Fibroblast of mammary gland (primary cell): ENCODE measurements around the gene ICE1.

Experiments used
- DNase-seq: peaks from one replicate; pipeline ENCODE4 v3.0.0-alpha.2; 2010; ENCODE audit warnings: low read depth
- H3K4me3 ChIP-seq: 2 replicates; pipeline ENCODE4 v1.5.1; 2011; ENCODE audit warnings: low read depth, mild to moderate bottlenecking, low read length, moderate library complexity; ENCODE audit not compliant: control insufficient read depth
- TF ChIP-seq, protein P1 (sequence below): conservative IDR thresholded peaks from 2 replicates; pipeline ENCODE4 v1.5.1; 2011; ENCODE audit warnings: low read depth, low read length, inconsistent platforms; ENCODE audit not compliant: control insufficient read depth, insufficient read depth

ICE1 gene

DNA sequence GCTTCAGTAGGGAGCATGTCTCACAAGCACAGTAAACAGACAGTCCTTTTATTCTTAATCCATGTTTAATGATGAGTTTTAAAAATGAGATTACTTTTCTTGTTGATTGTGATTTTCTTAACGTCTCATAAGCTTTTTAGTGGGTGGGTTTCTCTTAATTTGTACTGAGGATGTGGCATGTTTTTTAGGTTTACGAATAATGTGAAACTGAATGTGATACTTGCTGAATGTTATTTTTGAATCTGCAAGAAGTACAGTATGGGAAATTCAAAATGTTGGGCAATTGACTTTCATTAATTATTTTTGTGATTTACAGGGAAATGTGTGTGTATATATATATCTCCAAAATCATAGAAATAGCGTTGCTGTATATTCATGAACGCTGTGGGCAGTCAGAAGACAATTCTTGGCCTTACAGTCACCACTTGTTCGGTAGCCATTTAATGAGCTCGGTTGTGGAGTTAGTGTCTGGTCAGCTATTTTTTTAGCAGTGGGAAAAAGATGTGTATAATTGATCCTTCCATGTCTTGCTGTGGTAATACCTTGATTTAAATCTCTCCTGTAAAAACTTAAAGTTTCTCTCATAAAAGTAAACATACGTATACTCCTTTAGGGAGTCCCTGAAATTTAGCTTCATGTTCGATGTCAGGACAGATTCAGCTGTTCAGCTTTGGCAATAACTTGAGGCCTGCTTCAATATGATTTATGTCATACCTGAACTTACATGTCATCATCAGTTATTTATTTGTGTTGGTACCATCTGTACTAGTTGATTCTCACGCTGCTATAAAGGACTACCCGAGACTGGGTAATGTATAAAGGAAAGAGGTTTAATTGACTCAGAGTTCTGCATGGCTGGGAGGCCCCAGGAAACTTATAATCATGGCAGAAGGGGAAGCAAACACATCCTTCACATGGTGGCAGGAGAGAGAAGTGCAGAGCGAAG, 15.0 kb downstream of the ICE1 start:
- TF ChIP-seq, protein P1, sequence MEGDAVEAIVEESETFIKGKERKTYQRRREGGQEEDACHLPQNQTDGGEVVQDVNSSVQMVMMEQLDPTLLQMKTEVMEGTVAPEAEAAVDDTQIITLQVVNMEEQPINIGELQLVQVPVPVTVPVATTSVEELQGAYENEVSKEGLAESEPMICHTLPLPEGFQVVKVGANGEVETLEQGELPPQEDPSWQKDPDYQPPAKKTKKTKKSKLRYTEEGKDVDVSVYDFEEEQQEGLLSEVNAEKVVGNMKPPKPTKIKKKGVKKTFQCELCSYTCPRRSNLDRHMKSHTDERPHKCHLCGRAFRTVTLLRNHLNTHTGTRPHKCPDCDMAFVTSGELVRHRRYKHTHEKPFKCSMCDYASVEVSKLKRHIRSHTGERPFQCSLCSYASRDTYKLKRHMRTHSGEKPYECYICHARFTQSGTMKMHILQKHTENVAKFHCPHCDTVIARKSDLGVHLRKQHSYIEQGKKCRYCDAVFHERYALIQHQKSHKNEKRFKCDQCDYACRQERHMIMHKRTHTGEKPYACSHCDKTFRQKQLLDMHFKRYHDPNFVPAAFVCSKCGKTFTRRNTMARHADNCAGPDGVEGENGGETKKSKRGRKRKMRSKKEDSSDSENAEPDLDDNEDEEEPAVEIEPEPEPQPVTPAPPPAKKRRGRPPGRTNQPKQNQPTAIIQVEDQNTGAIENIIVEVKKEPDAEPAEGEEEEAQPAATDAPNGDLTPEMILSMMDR = no peak
- DNase-seq = no peak

DNA sequence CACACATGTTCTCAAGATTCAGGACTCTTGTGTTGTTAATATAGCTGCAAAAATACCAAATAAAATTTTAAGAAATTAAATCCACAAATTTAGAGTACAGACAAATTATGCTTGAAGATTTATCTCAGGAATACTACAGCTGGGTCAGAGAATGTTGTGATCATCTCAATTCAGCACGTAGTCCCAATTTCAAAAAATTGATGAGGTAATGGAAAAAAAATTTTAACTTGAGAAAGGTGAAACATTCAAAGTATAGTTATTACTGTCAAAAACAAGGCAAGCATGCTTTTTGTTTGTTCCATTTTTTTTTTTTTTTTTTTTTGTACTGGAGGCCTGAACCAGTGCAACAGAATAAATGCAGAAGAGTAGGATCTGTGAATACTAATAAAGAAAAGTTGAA, 29.4 kb downstream of the ICE1 start:
- DNase-seq = no peak
- TF ChIP-seq, protein P1 = no peak
- no peak overlapping the region for H3K4me3 ChIP-seq

More for the DNA sequence above, 15.0 kb downstream of the ICE1 start:
- H3K4me3 ChIP-seq = no peak overlapping the region

GRCh38 chr5:5453131-5453530, 30.7 kb downstream of the ICE1 start:
- TF ChIP-seq, protein P1 = no peak
- no peak overlapping the region for H3K4me3 ChIP-seq
- DNase-seq = no peak

DNA sequence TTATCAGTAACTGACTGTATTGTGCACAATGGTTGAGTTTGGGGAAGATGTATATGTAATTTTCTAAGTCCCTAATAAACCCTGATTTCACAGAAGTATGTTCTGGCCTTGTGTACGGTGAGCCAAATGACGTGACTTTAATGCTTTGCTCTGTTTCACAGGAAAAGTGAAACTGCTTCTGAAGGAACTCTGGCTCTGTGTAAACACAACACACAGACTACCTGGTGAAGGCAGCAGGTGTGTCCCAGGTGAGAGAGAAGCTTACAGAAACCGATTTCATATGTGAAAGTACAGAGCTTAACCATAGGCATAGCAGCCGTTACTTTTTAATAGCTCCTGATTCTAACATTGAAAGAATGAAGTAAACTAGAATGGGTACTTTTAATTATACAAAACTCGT, 31.9 kb downstream of the ICE1 start:
- TF ChIP-seq, protein P1 = no peak
- no peak for DNase-seq
- H3K4me3 ChIP-seq = no peak overlapping the region

DNA sequence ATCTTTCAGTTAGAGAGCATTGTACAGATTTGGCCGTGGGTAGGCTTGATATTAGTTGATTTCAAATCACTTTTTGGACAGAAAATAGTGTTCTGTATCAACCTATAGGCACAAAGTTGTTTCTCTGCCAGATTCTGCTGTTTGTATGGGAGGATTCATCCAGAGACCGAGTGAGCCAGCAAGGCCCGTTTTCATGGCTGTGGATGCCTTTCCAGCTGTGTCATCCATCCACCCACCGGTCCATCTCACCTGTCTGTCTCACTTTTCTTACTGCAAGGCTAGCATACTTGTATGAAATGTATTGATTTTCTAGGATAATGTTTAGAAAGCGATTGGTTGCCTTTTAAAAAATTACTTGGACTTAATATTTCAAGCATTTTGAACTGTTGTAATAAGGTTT, 34.4 kb downstream of the ICE1 start:
- DNase-seq = no peak
- no peak overlapping the region for H3K4me3 ChIP-seq
- TF ChIP-seq, protein P1 = no peak

GRCh38 chr5:5460311-5460710, 37.8 kb downstream of the ICE1 start:
- TF ChIP-seq, protein P1 = no peak
- H3K4me3 ChIP-seq = no peak overlapping the region
- DNase-seq = peak; percentile 8
